Measurements from ENCODE around the gene SUMO1. TPM values are rescaled to one million over a fixed set of nuclear protein-coding genes. Genes with fewer than 3 reads are reported as not detected.
A peak's percentile ranks its signal among the peaks of the same experiment; 100 is the strongest.

Gene SUMO1
- total and polyA plus RNA-seq, 9 of the 15 experiments (the other 6 are each of a cell fraction or from before 2014, with no cell fraction given), result 63.7 to 292 (median 92.0) TPM

DNA sequence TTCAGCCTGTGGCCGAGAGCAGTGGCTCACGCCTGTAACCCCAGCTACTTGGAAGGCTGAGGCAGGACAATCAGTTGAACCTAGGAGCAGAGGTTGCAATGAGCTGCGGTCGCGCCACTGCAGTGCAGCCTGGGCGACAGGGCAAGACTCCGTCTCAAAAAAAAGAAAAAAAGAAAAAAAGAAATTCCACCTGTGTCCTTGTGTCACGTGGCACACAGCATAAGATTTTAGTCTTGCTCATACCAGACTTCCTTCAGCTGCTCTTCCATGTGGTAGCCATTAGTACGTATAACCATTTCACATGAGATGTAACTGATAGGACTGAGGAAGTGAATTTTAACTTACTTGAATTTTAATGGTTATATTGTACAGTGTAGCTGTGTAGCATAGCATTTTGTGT lies 31.2 kb upstream of the SUMO1 start:
- peak overlapping the region; percentile 9 to 83; a peak in 3 of 4 replicates for H3K9ac ChIP-seq (ENCODE audit: insufficient read depth in 1 of 2, low read depth in 2 of 2, low read length in 2 of 2)
- intact Hi-C loops (cut with micrococcal nuclease), result loop anchor here (5.0 kb wide), 1 partner anchor 47 kb away; no protein-coding TSS in a partner anchor
- H3K4me1 ChIP-seq (replicated peaks in 1 of 2; ENCODE audit: control insufficient read depth in 2 of 2, insufficient read depth in 2 of 2, low read length in 2 of 2), result peaks cover 10 to 18% of the 10 kb centered on the region in 2 experiments
- no TSS peak for BruUV-seq (replicated peaks)
- in situ Hi-C loops (cut with MboI), result no loop called here
- ChIA-PET CTCF (ENCODE audit: low intra/inter-chr PET ratio) (no interaction called here), POLR2A (interaction anchor here (1.0 to 4.4 kb wide), 2 partner anchors 9 to 149 kb away, joined by 3 to 24 read pairs; no protein-coding TSS in a partner anchor)
- no peak overlapping the region for H3K27ac ChIP-seq (ENCODE audit: extremely low read depth, low read depth, low read length)
- peaks cover 44% of the 10 kb centered on the region; the same call in 2 of the 3 replicates for H3K36me3 ChIP-seq (ENCODE audit: control insufficient read depth, insufficient read depth, low read length)
- under 1% methylated on average over 8 of the region's 9 CpGs for WGBS (ENCODE audit: insufficient coverage, low coverage, missing lambda C conversion rate)
- H3K4me2 ChIP-seq (ENCODE audit: insufficient read depth, low read length), result peak overlapping the region; percentile 30
- peak; percentile 19 for FAIRE-seq
- ATAC-seq, result peak; percentile 21
- H3K9me1 ChIP-seq (ENCODE audit: control insufficient read depth, insufficient read depth, low read length), result no peaks in the 10 kb centered on the region
- peak in 2 of 4 experiments; percentile 16 to 44 for DNase-seq (ENCODE audit: extremely low read depth in 1 of 4, low spot score in 3 of 4)
- peak overlapping the region; percentile 99; the same call in 1 of the 2 replicates for H3K4me3 ChIP-seq
- no peaks in the 10 kb centered on the region for H3K9me3 ChIP-seq (replicated peaks; ENCODE audit: control insufficient read depth, insufficient read depth, low read depth, low read length)
- H3K27me3 ChIP-seq (ENCODE audit: control insufficient read depth in 2 of 2, insufficient read depth in 2 of 2, low read length in 2 of 2), result no peaks in the 10 kb centered on the region
- peaks cover 45% of the 10 kb centered on the region for H4K20me1 ChIP-seq (replicated peaks; ENCODE audit: control insufficient read depth, insufficient read depth, low read length)
- H3K79me2 ChIP-seq (ENCODE audit: control insufficient read depth, insufficient read depth, low read length), result peaks cover 94% of the 10 kb centered on the region
- H2AFZ ChIP-seq (ENCODE audit: low read depth, low read length), result no peak overlapping the region
- peak; percentile 53 to 83; a peak in 3 of 4 replicates for TF ChIP-seq MNT (conservative IDR thresholded peaks at IDR 0.05)
- peak; percentile 22; the same call in 1 of the 2 replicates for TF ChIP-seq MGA (IDR thresholded peaks at IDR 0.05)
- TF ChIP-seq CBFB (CRISPR knock-in tag; IDR thresholded peaks at IDR 0.05), result no peak
- no peak for TF ChIP-seq PHF20 (IDR thresholded peaks at IDR 0.05; ENCODE audit: partially characterized antibody)
- TF ChIP-seq GATA2 (CRISPR knock-in tag; IDR thresholded peaks at IDR 0.05), result no peak
- peak in 1 of 2 experiments; percentile 52; a peak in 2 of 4 replicates for TF ChIP-seq HDAC1 (IDR thresholded peaks at IDR 0.05)

All from K562 (cell line).